HG02852 (cell line): ENCODE data around the gene PGLYRP3.
"Not testable (repeated sequence)": the region's sequence is repeated elsewhere in the genome, so short reads cannot be mapped to it uniquely, and the experiment has no call there.

ENCODE experiments used
- ATAC-seq: cut with Tn5 transposase; IDR thresholded peaks from one replicate; pipeline ENCODE4 v1.9.1; 2021; ENCODE audit warnings: mild to moderate bottlenecking, moderate library complexity; ENCODE audit not compliant: unreplicated experiment

PGLYRP3 gene

DNA sequence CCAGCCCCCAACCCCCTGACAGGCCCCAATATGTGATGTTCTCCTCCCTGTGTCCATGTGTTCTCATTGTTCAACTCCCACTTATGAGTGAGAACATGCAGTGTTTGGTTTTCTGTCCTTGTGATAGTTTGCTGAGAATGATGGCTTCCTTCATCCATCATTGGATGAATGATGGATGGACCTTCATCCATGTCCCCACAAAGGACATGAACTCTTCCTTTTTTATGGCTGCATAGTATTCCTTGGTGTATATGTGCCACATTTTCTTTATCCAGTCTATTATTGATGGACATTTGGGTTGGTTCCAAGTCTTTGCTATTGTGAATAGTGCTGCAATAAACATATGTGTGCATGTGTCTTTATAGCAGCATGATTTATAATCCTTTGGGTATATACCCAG is 1.6 kb upstream of the PGLYRP3 start:
- ATAC-seq: not testable (repeated sequence)

DNA sequence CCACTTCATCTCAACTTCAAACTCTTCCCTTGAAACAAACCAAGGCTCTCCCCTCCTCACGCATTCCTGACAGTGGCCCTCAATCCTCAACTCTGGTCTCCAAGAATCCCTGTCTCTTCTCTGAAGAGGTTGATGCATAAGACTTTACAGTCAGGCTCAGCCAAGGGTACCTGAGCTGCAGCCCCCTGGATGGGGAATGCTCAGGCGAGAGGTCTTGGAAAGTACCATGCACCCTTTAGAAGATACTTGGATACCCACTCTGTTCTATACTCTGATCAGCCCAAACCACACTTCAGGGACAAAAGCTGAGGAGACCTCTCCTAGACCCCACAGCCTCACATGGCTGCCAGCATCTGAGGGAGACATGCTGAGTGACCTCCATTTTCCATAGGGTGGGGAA is 536 bp upstream of the PGLYRP3 start:
- ATAC-seq: no peak

DNA sequence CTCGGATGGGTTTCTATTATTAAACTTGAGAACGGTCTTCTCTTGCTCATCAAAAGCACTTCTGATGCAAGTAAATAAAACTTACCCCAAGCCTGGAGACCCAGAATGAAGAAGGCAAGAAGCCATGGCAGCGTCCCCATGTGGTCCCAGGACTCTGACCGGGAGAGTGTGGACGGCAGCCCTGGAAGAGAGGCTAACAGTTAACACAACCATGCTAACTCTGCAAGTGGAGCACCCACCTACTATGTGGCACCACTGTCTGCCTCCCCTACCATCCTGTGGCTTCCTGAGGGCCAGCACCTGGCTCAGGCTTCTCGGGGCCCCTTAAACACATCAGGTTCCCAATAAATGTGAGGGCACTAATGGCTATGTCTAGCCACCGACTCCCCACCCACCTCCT is 2.2 kb downstream of the PGLYRP3 start:
- no peak for ATAC-seq

DNA sequence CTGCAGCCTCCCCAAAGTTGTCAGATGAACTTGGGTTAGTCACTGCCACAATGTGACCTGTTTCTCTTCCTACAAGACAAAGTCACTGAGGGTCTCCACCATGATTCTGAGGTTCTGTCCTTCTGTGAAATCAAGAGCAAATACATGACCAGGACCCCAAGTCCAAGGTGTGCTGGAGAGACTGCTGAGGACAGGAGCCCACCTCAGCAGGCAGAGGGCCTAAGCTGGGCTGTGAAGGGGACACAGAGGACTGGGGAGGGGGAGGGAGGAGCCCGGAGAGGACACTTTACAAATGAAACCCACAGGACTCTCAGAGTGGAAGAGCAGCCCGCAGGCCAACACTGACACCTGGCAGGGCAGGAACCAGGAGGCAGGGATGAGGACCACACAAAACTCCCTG is 3.3 kb downstream of the PGLYRP3 start:
- no peak for ATAC-seq

DNA sequence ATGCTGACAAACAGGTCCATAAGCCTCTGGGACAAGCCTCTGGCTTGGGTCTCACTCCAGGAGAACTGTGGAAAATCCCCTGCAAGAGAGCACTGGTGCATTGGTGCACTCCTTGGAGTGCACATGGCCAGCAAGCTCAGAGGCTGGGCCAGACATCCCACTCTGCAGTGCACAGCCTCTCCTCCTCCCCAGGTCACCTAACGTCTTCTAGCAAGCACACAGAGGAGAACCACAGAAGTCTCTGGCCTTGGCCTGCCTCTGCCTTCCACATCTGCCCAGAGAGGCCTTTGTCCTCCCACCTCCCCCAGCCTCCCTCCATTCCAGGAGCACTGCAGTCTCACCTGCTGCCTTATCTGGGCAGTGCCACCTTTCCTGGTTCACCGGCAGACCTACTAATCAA is 4.2 kb downstream of the PGLYRP3 start:
- ATAC-seq: no peak

DNA sequence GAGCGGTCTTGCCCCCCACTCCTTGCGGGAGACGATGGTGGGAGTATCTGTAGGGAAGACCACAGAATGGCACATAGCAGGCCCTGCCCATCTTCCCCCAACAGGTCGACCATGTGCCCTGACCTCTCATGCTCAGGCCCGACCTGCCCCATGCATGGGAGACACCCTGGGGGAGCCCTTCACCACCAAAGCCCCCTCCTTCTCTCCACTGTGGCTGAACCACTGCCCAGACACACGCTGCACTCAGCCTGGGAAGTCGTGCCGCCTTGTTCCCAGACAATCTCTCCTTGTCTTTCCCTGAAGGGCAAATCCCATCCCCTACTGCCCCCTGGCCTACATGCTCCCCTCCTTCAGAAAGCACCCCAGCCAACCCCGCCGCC is 5.5 kb downstream of the PGLYRP3 start:
- ATAC-seq: no peak

DNA sequence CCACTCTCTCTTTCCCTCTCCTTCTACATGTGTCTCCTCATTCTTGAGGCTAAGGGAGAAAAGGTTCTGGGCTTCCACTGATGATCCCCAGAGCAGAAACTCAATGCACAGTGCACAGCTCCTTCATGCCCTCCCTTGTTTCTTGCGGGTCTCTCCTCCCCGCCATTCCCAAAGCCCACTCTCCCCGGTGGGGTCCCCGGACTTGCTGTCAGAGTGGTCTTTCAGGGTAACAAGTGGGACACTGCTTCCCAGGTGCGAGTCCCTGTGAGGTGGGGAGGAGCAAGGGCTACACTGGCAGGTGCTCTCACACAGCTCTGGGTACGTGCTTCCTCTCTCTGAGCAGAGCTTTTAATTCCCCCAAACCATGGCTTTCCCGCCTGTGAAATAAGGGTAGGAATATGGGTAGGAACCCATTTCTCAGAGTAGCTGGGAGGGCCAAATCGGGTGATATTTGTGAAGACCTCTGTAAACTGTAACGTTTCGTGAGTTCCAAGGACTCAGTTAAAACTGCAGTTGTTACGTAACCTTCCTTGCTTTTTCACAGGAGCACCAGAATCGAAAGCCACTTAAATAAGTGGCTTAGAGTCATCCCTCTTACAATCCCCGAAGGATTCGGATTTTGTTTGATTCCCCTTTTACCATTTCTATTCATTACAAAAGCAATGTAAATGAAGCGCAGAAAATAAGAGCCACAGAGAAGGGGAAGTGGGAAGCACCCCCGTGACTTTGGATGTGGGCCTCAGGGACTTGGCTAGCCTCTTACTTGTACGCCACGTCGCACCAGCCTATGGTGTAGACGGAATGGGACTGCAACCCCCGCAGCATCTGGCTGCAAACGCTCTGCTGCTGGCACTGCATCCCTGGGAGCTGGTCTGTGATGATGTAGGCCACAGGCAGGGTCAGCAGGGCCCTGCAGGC is 6.2 kb downstream of the PGLYRP3 start:
- no peak for ATAC-seq

DNA sequence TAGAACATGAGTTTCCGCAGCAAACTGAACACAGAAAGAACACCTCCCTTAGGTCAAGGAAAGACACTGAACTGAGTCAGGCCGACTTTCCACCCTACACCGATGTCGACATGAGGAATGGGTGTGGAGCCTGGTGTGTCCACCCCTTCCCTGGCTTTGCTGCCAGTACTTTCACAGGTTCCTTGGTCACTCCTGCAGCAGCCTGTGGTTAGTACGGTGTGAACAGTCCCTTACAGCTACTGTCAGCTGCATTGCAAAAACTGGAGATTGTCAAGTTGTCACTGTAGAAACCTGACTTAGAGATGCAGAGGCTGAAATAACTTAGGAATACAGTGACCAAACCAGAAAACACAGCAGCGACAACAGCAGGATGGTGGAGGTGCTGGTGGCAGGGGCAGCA is 7.1 kb downstream of the PGLYRP3 start:
- ATAC-seq: no peak

DNA sequence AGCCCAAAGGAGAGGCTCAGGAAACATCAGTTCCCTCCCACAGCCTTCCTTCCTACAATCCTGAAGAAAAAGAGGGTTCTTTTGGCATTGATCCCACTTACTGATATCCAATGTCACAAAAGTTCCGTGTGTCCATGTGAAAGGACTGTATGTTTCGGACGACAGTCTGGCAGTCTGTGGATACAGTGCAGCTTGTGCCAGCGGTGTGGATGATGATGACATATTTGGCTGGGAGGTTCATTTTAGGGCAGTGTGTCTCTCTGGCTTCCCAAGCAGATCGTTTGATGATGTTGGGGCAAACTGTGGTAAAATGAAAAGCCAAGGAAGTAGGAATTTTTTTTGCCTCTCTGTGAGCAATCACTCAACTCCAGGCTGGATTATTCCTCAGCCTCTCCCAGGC is 10.4 kb downstream of the PGLYRP3 start:
- no peak for ATAC-seq

DNA sequence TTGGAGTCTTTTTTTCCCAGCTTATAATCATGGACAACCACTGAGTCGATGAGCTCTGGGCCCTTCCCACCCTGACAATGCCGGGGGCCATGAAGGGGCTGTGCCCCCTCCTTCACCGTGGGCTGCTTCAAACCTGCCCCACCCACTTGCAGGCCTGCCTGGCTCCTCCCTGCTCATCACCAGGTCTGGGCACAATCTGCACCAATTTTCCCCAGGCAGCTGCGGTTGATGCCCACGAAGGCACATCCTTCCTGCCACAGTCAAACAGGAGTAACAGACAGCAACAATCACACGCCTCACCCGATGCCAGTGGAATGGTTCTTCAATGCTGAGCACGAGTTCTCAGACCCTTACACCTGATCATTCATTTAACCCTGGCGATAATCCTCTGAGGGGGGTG is 18.9 kb downstream of the PGLYRP3 start:
- ATAC-seq: no peak

DNA sequence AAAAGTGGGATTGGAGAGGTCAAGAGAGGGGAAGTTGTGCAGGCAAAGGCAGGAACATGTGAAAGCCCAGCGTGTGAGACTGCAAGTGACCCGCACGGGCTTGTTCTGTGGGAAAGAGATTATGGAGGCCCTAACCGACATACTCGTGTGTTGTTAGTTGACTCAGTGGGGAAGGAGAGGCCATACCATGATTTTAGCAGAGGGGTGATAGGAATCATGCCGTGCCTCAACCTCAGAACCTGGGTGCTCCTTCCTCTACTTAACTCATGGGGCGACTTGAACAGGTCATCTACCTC is 19.3 kb downstream of the PGLYRP3 start:
- no peak for ATAC-seq

DNA sequence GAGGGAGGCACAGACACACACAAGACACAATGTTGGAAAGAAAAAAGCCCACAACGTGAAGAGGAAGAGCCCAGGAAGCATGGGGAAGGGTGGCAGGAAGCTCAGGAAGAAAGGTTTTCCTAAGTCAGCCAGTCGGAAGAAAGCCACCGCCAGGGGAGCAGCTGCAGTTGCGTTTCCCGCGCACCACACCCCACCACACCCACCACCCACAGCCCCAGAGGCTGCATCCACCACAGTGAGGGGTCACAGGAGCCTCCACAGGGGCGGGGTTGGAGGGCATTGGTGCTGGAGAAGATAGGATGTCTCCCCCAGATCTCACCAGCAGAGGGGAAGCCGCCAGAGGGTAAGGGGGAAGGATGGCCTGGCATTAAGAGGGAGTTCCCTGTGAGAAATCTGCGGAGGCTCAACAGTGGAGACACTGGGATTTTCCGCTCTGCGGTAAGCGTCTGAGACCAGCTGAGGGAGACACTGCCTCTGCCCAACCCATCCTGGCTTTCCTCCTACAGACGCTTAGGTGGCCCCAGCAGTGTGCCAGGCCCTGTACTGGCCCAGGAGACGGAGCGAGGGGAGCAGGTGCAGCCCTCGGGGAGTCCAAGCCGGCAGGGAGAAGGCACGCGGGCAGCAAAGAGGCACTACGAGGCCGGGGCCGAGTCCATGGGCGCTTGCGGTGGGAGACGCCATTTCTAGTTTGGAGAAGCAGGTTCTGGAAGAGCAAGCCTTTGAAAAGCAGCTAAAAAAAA is 19.8 kb downstream of the PGLYRP3 start:
- ATAC-seq: no peak

DNA sequence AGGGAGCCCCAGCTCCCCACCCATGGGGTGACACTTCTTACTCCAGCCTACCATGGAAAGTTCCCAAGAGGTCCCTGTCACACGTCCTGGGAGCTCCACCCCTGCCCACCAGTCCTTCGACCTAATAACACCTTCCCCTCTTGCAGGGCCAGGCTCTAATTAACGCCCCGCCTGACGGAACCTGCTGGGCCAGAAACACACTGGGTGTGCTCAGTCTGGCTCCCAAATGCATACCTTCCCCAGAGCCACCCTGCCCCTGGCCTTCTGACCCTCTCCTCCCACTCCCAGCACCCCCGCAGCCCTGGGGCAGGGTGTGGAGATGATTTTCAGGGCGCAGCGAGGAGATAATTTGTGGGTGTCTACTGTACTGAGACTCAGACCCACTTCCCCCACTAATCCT is 20.6 kb downstream of the PGLYRP3 start:
- ATAC-seq: no peak

DNA sequence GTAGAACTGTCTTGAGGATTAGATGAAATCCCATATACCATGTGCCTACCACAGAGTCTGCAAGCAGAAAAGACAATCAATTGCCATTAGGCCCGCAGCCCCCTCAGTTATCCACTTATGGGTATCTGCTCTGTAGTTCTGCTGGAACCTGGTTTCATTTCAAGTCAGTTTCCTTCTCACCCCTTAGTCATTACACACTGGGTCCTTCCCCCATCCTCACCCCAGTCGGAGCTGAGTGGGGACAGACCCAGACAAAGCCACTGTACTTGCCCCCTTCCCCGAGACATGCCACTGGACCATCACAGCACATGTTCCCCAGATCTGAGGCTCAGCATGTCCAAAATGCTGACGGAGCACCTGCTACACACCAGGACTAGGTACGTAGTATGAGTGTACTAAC is 21.2 kb downstream of the PGLYRP3 start:
- peak; percentile 67 for ATAC-seq

DNA sequence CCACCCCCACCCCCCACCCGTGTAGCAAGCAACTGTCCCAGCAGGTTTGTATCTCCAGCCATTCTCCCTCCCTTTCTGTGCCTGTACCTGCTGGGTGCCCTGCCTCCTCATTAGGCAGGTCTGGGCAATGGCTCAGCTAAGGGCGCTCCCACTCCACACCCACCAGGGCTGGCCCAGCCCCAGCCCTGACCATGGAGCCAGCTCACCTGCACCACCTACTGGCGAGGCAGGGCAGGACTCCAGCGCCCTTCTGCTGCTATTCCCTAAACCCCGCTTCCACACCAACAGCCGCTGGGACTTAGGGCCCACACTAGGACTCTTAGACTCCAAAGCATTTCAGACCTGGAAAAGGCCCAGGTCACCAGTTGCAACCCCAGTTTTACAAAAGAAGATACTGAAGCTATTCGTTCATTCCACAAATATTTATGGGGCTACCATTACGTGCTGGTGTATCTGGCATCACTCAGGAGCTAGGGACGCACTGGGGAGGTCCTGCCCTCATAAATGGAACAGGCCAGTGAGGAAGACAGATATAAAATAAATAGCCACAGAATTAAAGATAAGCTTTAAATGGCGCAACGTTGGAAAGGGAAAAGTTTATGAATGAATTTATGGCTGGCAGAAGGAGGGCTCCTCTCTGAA is 24.0 kb downstream of the PGLYRP3 start:
- ATAC-seq: no peak

DNA sequence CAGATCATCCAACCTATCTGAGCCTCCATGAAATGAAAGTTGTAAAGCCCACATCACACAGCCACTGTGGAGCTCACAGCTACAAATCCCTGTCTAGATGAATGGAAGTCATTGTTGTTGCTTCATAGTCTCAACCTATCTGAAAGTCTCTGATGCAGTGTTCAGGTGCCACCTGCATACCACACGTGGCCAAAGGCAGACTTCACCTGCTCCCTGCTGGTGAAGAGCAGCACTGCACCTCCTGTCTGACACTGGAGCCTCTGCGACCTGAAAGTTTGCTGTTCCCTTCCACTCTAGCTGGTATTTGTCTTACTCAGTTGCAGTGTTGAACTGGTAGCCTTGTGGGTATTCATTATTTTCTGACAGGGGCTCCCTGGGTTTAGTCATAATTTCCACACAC is 34.9 kb downstream of the PGLYRP3 start:
- peak; percentile 72 for ATAC-seq

DNA sequence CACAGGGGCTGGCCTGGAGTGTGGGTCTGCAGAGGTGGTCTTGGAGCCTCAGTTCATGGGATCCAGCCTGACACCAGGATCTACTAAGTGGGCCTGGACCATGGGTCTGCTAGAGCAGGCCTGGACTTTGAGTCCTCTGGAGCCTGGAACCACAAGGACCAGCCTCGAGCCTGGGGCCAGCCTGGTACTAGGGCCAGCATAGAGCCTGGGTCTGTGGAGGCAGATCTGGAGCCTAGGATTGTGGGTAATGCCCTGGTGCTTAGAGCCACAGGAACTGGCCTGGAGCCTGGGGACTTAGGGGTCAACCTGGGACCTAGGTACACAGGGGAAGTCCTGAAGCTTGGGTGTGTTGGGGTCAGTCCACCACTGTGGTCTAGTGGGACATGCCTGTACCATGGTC is 40.6 kb downstream of the PGLYRP3 start:
- no peak for ATAC-seq

DNA sequence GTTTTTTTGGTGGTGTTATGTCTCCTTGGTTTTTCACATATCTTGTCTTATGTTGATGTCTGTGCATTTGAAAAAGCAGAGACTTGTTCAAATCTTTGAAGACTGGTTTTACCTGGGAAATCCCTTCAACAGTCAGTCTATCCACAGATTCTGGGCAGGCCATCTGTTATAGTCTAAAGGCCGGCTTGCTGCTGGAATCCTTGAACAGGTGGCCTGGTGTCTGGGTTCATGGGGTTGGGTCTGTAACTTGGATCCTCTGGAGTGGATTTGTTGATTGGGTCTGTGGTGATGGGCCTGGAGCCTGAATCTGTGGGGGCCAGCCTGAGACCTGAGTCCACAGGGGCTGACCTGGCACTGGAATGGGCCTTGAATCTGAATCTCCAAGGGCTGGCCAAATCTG is 41.0 kb downstream of the PGLYRP3 start:
- no peak for ATAC-seq

DNA sequence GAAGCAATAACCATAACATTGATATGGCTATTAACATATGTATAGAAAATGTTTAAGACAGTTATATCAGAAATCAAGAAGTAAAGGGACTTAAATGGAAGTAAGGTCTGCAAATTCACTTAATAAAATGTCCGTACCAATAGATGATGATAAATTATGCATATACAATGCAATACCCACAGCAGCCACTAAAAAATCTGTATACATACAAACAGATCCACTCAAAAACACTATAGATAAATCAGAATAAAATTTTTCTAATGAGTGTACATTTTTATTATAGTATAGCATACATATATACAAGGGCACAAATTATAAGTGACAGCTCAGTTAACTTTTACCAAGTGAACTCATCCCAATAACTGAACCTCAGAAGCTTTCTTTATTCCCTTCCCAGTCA is 47.3 kb downstream of the PGLYRP3 start:
- no peak for ATAC-seq

DNA sequence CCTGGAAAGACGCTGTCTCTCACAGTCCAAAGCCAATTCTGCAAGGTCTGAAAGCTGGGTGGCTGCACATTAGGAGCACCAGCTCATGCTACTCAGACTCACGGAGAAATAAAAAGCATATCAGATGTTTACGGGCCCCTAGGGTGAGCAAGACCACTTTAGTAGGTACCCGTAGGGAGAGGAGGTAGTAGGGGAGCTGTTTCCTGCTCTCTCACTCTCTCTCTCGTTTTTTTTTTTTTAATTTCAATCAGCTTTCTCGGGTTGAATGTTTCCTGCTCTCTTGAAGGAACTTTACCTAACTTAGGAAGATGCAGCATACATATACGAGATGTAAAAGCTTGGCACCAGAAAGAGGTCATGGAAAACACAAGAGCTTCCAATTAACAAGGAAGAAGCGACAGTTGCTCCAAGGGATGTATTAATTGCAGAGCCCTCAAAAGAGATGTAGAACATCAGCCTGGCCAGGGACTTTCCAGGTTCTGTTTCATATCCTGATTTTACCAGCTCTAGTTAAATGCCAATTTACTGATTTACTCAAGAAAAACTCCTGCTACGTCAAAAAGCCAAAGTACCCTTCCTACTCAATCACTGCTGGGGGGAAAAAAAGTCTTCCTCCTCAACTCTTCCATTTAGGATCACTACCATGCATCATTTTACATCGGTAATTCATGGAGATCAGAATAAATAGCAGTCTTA is 50.1 kb downstream of the PGLYRP3 start:
- ATAC-seq: no peak

DNA sequence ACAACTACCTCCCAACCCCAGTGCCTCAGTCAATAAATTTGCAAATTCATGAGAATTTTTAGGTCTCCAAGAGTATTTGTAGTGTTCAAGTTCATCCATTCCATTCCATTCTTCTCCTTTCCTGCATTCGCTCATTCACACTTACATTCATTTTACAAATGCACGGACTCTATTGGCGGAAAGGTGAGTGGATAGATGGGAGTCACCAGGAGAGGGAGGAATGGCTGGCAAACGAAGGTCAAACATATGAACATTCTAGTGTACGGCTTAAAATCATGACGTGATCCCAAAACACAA is 50.7 kb downstream of the PGLYRP3 start:
- no peak for ATAC-seq
